GM10266 (cell line): Measurements from ENCODE around the gene CUTA.

Experiments
- DNase-seq: peaks from one replicate; pipeline ENCODE4 v3.0.0; 2012; ENCODE audit errors: extremely low spot score
- TF ChIP-seq, protein P1 (sequence below): IDR thresholded peaks from 2 replicates; pipeline ENCODE4 v1.5.1; 2012; ENCODE audit warnings: mild to moderate bottlenecking, low read depth; ENCODE audit not compliant: control insufficient read depth, insufficient read depth; ENCODE audit errors: missing control alignments

Gene CUTA

DNA sequence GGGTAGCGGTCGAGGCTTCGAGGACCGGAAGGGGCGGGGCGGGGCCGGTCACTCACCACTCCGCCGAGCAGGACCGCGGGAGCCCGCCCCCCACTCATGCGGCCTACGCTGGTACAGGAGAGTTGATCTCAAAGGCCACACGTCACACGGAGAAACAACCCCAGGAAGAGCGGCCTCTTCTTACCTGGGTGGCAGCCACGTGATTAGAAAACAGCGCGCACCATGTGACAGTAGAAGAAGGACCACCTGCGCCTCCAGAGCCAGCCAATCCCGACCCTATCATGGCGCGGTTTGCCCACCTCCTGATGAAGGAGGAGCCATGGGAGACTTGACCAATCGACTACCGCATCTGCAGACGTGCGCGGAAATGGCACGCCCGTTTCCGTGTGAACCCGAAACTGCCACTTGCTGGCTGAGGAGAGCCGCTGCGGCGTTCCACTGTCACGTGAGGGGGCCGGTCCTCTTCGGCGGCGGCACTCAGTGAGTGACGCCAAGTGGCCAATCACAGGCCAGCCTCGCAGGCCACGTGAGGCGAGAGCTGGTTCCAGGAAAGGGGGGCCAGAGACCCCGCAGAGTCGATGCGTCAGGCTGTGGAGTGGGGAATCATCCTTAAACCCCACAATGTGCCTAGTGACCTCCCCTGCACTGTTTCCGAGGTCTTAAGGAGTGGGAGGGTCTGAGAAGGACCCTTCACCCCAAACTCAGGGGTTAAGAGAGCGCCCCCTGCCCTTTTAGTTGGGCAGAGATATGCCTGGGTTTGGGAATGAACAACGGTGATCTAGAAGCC lies at the start of gene CUTA:
Gene CUTA, minus strand, starts transcription at position 205 of the 787 bp plus-strand sequence. Its CDS starts 107 bp downstream, at position 98.
- DNase-seq: peak; percentile 93
- TF ChIP-seq, protein P1, sequence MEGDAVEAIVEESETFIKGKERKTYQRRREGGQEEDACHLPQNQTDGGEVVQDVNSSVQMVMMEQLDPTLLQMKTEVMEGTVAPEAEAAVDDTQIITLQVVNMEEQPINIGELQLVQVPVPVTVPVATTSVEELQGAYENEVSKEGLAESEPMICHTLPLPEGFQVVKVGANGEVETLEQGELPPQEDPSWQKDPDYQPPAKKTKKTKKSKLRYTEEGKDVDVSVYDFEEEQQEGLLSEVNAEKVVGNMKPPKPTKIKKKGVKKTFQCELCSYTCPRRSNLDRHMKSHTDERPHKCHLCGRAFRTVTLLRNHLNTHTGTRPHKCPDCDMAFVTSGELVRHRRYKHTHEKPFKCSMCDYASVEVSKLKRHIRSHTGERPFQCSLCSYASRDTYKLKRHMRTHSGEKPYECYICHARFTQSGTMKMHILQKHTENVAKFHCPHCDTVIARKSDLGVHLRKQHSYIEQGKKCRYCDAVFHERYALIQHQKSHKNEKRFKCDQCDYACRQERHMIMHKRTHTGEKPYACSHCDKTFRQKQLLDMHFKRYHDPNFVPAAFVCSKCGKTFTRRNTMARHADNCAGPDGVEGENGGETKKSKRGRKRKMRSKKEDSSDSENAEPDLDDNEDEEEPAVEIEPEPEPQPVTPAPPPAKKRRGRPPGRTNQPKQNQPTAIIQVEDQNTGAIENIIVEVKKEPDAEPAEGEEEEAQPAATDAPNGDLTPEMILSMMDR: peak; percentile 54

GRCh38 chr6:33467091-33467490 lies 49.2 kb upstream of the CUTA start:
- DNase-seq: no peak
- TF ChIP-seq, protein P1: no peak

DNA sequence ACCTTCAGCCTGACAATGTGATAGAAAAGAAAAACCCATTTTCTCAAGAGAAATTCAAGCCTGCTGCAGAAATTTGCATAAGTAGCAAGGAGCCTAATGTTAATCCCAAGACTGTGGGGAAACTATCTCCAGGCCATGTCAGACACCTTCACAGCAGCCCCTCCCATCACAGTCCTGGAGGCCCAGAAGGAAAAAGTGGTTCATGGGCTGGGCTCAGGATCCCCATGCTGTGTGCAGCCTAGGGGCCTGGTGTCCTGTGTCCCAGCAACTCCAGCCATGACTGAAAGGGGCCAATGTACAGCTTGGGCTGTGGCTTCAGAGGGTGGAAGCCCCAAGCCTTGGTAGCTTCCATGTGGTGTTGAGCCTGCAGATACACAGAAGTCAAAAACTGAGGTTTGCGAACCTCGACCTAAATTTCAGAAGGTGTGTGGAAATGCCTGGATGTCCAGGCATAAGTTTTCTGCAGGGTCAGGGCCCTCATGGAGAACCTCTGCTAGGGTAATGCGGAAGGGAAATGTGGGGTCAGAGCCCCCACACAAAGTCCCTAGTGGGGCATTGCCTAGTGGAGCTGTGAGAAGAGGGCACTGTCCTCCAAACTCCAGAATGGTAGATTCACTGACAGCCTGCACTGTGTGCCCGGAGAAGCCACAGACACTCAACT lies 48.3 kb upstream of the CUTA start:
- no peak for DNase-seq
- TF ChIP-seq, protein P1: no peak

GRCh38 chr6:33459226-33459625 lies 41.3 kb upstream of the CUTA start:
- no peak for DNase-seq
- TF ChIP-seq, protein P1: no peak

DNA sequence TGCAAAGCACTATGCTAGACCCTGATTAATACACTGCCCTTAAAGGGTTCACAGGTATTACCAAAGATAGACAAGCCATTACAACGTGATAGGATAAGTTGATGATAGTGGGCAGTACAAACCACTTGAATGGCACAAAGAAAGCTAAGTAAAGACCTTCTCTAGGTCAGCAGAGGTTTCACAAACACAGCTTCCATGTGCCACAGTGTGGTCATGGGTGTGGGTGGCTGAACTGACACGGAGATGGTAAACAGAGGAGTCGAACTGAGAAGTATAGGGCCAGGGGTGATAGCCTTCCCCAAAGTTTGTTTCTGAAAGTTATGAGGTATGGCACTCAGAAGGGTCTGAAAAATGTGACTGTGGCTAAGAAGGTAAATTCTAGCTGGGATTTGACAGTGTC lies 40.8 kb upstream of the CUTA start:
- DNase-seq: no peak

DNA sequence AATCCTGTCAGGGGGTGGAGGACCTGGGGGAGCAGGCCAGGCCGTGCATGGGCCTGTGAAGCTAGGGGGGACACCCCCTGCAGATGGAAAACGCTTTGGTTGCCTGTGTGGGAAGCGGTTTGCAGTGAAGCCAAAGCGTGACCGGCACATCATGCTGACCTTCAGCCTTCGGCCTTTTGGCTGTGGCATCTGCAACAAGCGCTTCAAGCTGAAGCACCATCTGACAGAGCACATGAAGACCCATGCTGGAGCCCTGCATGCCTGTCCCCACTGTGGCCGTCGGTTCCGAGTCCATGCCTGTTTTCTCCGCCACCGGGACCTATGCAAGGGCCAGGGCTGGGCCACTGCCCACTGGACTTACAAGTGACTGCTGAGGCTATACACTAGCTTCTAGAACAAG lies 38.2 kb upstream of the CUTA start:
- DNase-seq: no peak

More for the DNA sequence above, 40.8 kb upstream of the CUTA start:
- TF ChIP-seq, protein P1: no peak

More for the DNA sequence above, 38.2 kb upstream of the CUTA start:
- TF ChIP-seq, protein P1: no peak
